Erythroblast (primary cell): Measurements from ENCODE around the gene GGCX.

ENCODE experiments used
- GATA1 ChIP-seq: IDR thresholded peaks from 2 replicates; pipeline ENCODE4 v1.6.1; 2011; ENCODE audit warnings: low read depth, mild to moderate bottlenecking, control low read depth, low read length, moderate library complexity
- POLR2A ChIP-seq: IDR thresholded peaks from 2 replicates; pipeline ENCODE4 v1.6.1; 2011; ENCODE audit warnings: mild to moderate bottlenecking, low read length

DNA sequence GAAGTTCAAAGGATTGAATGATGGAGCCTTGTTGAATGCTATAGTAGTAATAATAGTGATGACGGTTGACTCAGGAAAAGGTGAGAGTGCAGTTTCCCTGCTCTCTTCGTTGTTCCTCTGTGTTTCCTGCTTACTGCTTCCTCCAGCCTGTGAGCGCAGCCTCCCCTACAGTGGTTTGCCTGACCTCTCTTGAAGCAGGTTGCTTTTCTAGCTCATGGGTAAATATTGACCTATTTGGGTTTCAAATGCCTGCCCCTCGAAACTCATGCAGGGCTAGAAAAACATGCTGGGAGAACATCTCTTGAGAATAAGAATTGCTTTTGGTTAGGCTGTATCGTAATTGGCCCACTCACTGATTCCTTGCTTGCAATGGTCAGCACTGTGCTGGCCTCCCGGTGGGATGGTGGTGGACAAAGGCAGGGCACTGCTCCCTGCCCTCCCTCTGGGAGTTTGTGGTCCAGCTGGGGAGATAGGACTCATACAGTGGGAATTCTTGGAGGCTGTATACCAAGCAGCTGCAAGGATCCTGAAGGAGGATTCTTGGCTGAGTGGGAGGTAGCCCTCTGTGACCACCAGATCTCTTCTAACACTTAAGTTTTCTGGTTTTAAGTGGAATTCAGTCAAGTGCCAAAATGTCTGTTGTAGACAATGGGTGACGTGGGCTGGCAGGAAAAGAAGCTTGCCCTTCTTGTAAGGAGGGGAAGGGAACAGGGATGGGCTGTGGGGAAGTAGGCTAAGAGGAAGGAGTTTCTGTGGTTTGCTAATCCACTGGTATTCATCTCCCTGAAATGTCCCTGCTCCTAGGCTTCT, 28.9 kb upstream of the GGCX start:
- TF ChIP-seq POLR2A: no peak
- TF ChIP-seq GATA1: no peak
